KMS-11 (cell line): ENCODE data around the gene SKAP2.

Experiments used
- H2AFZ ChIP-seq: fragments of 200-600 bp; sonication (generic); 2 replicates; pipeline ENCODE4 v1.6.1; 2016; ENCODE audit warnings: antibody characterized with exemption, mixed run types, low read depth
- H3K27ac ChIP-seq: fragments of 200-600 bp; sonication (generic); 2 replicates; pipeline ENCODE4 v1.6.1; 2016; ENCODE audit warnings: mild to moderate bottlenecking, mixed run types
- H3K27me3 ChIP-seq: fragments of 200-600 bp; sonication (generic); 2 replicates; pipeline ENCODE4 v1.6.1; 2017; ENCODE audit warnings: mild to moderate bottlenecking, low read depth, mixed run types, moderate library complexity; ENCODE audit not compliant: insufficient read depth
- H3K36me3 ChIP-seq: fragments of 200-600 bp; sonication (generic); 2 replicates; pipeline ENCODE4 v1.6.1; 2017; ENCODE audit warnings: mild to moderate bottlenecking, mixed run types; ENCODE audit not compliant: insufficient read depth
- H3K4me1 ChIP-seq: fragments of 200-600 bp; sonication (generic); 2 replicates; pipeline ENCODE4 v1.6.1; 2016; ENCODE audit warnings: mild to moderate bottlenecking, low read depth, mixed run types; ENCODE audit not compliant: poor library complexity, severe bottlenecking
- H3K4me2 ChIP-seq: fragments of 200-600 bp; sonication (generic); 2 replicates; pipeline ENCODE4 v1.7.0; 2016; ENCODE audit warnings: mild to moderate bottlenecking, mixed run types
- H3K4me3 ChIP-seq: fragments of 200-600 bp; sonication (generic); IDR thresholded peaks from 2 replicates; pipeline ENCODE4 v1.6.1; 2017; ENCODE audit warnings: low read depth, low read length, mixed read lengths; ENCODE audit not compliant: insufficient read depth
- H3K79me2 ChIP-seq: fragments of 200-600 bp; sonication (generic); 2 replicates; pipeline ENCODE4 v1.6.1; 2016; ENCODE audit warnings: low read depth, mixed run types; ENCODE audit not compliant: insufficient read depth
- H3K9ac ChIP-seq: fragments of 200-600 bp; sonication (generic); 2 replicates; pipeline ENCODE4 v1.6.1; 2016; ENCODE audit warnings: mild to moderate bottlenecking, mixed run types
- H4K20me1 ChIP-seq: fragments of 200-600 bp; sonication (generic); 2 replicates; pipeline ENCODE4 v1.6.1; 2016; ENCODE audit warnings: mild to moderate bottlenecking, mixed run types; ENCODE audit not compliant: insufficient read depth
- CTCF ChIP-seq: fragments of 200-600 bp; sonication (generic); conservative IDR thresholded peaks from 2 replicates; pipeline ENCODE4 v1.6.1; 2017; ENCODE audit warnings: low read depth, mild to moderate bottlenecking, antibody characterized with exemption, low read length, moderate library complexity, mixed read lengths

SKAP2 gene

DNA sequence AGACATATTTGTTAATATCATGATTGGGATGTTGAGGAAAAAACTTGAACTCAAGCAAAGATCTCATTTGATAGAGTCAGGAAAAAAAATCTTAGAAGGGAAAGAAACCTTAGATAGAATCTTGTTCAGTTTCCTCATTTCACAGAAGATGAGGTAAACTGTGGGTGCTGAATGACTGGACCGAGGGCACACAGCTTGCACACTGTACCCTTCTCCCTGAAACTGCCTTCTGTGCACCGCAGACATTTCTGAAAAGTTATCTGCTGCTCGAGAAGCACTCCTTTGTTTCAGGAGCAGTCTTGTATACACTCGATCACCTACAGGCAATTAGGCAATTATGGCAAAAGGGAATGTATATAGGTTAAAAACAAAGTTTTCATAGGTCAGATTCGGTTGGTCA, 167.4 kb downstream of the SKAP2 start:
- H3K4me2 ChIP-seq: no peak overlapping the region
- H3K27me3 ChIP-seq: no peaks in the 10 kb centered on the region
- no peak overlapping the region for H2AFZ ChIP-seq
- H3K27ac ChIP-seq: no peak overlapping the region
- H3K79me2 ChIP-seq: no peaks in the 10 kb centered on the region
- no peak overlapping the region for H3K4me3 ChIP-seq
- no peaks in the 10 kb centered on the region for H3K36me3 ChIP-seq
- no peaks in the 10 kb centered on the region for H4K20me1 ChIP-seq
- H3K4me1 ChIP-seq: no peaks in the 10 kb centered on the region
- H3K9ac ChIP-seq: no peak overlapping the region
- no peak for TF ChIP-seq CTCF

DNA sequence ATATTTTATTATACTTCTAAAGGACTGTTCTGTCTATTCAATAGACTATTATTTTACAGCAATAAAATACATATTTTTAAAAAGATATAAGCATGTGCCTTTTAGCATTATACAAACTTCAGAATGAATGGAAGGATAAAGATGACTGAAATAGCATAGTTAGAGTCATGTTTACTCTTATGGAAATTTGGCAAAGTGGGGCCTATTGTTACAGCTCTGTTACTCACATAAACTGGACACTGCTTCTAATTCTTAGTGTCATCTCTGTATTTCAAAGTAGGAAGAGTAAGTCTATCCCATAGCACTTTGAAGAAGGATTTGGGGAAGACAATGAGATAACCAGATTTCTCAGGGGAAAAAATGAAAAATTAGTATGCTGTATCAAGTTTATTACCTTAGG, 168.2 kb downstream of the SKAP2 start:
- no peaks in the 10 kb centered on the region for H3K79me2 ChIP-seq
- H3K9ac ChIP-seq: no peak overlapping the region
- no peaks in the 10 kb centered on the region for H4K20me1 ChIP-seq
- H3K27me3 ChIP-seq: no peaks in the 10 kb centered on the region
- no peaks in the 10 kb centered on the region for H3K36me3 ChIP-seq
- no peak overlapping the region for H2AFZ ChIP-seq
- H3K4me2 ChIP-seq: no peak overlapping the region
- no peak for TF ChIP-seq CTCF
- no peak overlapping the region for H3K27ac ChIP-seq
- H3K4me3 ChIP-seq: no peak overlapping the region
- no peaks in the 10 kb centered on the region for H3K4me1 ChIP-seq

GRCh38 chr7:26694713-26695112, 169.7 kb downstream of the SKAP2 start:
- H3K4me1 ChIP-seq: no peaks in the 10 kb centered on the region
- no peak for TF ChIP-seq CTCF
- no peak overlapping the region for H3K9ac ChIP-seq
- H4K20me1 ChIP-seq: no peaks in the 10 kb centered on the region
- H3K79me2 ChIP-seq: no peaks in the 10 kb centered on the region
- H3K27me3 ChIP-seq: no peaks in the 10 kb centered on the region
- H3K36me3 ChIP-seq: no peaks in the 10 kb centered on the region
- no peak overlapping the region for H3K27ac ChIP-seq
- no peak overlapping the region for H3K4me2 ChIP-seq
- H2AFZ ChIP-seq: no peak overlapping the region
- H3K4me3 ChIP-seq: no peak overlapping the region

DNA sequence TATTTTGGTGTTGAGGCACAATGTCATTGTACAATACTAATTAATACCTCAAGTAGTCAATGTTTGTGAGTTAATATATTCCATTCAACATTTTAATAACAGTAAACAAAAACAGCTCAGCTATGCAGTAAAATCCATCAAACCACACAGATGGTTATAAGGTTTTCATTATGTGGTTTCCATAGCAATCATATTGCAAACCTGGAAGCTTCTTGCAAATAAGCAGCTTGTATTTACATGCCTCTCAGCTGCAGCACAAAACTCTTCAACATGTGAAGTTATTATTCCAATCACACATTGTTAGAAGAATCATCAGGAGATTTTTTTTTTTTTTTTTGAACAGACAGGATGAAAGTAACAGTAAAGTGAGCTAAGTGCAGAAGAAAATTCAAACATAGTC, 170.2 kb downstream of the SKAP2 start:
- Histone ChIP-seq H3K27ac (no peak overlapping the region), H3K4me2 (no peak overlapping the region), H3K27me3 (no peaks in the 10 kb centered on the region), H3K9ac (no peak overlapping the region), H3K36me3 (no peaks in the 10 kb centered on the region), H2AFZ (no peak overlapping the region), H4K20me1 (no peaks in the 10 kb centered on the region), H3K4me1 (no peaks in the 10 kb centered on the region), H3K79me2 (no peaks in the 10 kb centered on the region), H3K4me3 (no peak overlapping the region)
- TF ChIP-seq CTCF: no peak

GRCh38 chr7:26691886-26692285, 172.5 kb downstream of the SKAP2 start:
- H2AFZ ChIP-seq: no peak overlapping the region
- H3K4me3 ChIP-seq: no peak overlapping the region
- no peak overlapping the region for H3K4me2 ChIP-seq
- peaks cover 11% of the 10 kb centered on the region for H3K4me1 ChIP-seq
- H3K27me3 ChIP-seq: no peaks in the 10 kb centered on the region
- TF ChIP-seq CTCF: no peak
- no peaks in the 10 kb centered on the region for H3K79me2 ChIP-seq
- no peaks in the 10 kb centered on the region for H4K20me1 ChIP-seq
- no peaks in the 10 kb centered on the region for H3K36me3 ChIP-seq
- H3K27ac ChIP-seq: no peak overlapping the region
- H3K9ac ChIP-seq: no peak overlapping the region
